Measurements from ENCODE around the gene TCERG1L.

TCERG1L gene

DNA sequence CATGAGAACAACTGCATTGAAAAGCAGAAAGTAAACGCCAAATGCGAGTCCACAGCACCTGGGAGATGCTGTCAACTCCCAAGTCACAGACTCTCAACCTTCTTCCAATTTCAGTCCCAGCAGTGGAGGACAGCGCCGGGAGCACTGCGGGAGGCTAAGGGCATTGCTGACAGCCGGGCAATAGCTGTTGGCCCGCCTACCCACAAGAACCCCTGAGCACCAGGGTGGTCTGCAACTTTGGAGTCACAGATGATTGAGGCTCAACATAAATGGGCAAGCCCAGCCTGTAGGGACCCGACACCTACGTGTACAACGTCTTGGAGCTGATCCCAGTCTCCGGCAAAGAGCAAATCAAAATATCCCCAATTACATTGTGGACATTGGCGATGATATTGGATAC lies 262.9 kb downstream of the TCERG1L start:
- DNase-seq (ENCODE audit: extremely low spot score) = no peak
- CTCF ChIA-PET = no interaction called here
- TF ChIP-seq, protein P1, sequence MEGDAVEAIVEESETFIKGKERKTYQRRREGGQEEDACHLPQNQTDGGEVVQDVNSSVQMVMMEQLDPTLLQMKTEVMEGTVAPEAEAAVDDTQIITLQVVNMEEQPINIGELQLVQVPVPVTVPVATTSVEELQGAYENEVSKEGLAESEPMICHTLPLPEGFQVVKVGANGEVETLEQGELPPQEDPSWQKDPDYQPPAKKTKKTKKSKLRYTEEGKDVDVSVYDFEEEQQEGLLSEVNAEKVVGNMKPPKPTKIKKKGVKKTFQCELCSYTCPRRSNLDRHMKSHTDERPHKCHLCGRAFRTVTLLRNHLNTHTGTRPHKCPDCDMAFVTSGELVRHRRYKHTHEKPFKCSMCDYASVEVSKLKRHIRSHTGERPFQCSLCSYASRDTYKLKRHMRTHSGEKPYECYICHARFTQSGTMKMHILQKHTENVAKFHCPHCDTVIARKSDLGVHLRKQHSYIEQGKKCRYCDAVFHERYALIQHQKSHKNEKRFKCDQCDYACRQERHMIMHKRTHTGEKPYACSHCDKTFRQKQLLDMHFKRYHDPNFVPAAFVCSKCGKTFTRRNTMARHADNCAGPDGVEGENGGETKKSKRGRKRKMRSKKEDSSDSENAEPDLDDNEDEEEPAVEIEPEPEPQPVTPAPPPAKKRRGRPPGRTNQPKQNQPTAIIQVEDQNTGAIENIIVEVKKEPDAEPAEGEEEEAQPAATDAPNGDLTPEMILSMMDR (IDR thresholded peaks at IDR 0.05; ENCODE audit: control extremely low read depth, extremely low read depth, low read depth, missing control alignments) = no peak
- POLR2A ChIA-PET = no interaction called here

DNA sequence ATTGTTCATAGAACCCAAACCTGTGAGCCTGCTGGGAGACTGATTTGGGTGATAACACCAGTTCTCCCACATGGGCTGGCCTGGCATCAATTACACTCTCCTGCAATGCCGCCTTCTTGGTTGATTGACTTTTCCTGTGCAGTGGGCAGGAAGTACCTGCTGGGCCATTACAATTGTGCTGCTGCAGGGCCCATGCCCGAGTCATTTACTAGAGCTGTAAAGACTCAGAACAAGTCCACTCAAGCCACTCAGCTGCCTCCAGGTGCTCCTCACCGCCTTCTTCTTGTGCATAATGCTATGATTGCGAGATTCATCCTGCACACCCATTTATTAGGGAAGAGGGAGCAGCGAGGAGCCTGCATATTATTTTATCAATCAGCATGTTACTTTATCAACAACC lies 264.0 kb downstream of the TCERG1L start:
- ChIA-PET CTCF (no interaction called here), POLR2A (no interaction called here)
- no peak for DNase-seq (ENCODE audit: extremely low spot score)
- TF ChIP-seq, protein P1 (IDR thresholded peaks at IDR 0.05; ENCODE audit: control extremely low read depth, extremely low read depth, low read depth, missing control alignments) = no peak

DNA sequence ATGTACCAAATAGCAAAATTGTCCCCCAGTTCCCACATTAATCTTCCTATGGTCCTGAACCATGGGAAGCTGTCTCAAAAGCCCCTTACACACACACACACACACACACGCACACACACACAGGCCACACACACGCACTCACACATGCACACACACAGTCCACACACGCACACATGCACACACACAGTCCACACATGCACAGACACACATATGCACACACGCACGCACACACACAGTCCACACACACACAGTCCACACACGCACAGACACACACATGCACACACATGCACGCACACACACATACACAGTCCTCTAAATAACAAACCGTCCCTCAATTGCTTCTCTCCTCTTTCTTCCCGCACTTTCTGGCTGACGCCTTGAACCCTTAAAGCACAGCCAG lies 265.3 kb downstream of the TCERG1L start:
- CTCF ChIA-PET = no interaction called here
- POLR2A ChIA-PET = no interaction called here
- no peak for DNase-seq (ENCODE audit: extremely low spot score)
- TF ChIP-seq, protein P1 (IDR thresholded peaks at IDR 0.05; ENCODE audit: control extremely low read depth, extremely low read depth, low read depth, missing control alignments) = no peak

DNA sequence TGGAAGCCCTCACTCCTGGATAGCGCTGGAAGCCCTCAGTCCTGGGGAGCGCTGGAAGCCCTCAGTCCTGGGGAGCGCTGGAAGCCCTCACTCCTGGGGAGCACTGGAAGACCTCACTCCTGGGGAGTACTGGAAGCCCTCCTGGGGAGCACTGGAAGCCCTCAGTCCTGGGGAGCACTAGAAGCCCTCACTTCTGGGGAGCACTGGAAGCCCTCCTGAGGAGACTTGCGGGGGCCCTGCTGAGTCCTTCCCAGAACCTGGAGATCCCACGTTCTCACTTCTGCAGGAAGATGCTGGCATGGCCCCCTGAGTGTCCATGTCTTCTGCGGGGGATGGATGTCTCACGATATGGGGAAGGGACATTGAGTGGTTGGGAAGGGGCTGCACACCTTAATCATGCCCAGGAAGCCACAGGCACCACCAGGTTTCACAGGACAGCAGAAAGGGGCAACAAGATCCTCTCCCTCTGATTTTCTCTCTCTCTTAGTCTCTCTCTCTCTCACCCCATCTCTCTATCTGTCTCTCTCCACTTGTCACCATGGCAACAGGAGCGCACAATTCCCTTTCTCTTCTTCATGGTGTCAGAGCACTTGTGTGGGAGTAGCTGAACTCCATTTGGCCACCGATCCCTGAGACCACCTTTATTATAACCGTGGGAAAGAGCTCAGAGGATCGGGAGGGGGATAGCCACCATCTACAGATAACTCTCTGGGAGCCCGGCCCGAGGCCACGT lies 267.0 kb downstream of the TCERG1L start:
- CTCF ChIA-PET = no interaction called here
- DNase-seq (ENCODE audit: extremely low spot score) = no peak
- POLR2A ChIA-PET = no interaction called here
- TF ChIP-seq, protein P1 (IDR thresholded peaks at IDR 0.05; ENCODE audit: control extremely low read depth, extremely low read depth, low read depth, missing control alignments) = no peak

DNA sequence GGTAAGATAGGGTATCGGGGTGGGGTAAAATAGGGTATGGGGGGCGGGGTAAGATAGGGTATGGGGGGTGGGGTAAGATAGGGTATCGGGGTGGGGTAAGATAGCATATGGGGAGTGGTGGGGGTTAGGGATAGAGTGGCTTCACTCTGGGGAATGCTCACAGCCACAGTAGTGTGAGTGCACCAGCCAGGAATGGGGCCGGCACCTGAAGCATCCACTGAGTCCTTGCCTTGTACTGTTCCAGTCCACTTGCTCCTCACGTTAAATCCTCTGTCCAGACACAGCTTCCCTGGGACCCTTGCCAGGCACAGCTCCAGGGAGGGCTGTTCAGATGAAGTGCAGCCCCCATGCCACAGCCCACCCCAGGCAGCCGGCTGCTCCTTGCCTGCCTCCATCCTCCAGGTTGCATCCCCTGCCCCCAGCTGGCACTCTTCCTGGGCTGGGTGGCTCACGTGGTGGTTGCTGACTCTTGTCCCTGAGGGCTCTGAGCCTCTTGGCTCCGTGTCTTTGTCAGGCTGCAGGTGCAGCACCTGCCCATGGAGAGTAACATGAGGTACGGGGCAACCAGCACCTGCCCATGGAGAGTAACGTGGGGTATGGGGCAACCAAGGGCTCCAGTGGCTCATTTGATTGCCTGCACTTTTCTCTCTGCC lies 268.4 kb downstream of the TCERG1L start:
- ChIA-PET CTCF (no interaction called here), POLR2A (no interaction called here)
- no peak for DNase-seq (ENCODE audit: extremely low spot score)
- TF ChIP-seq, protein P1 (IDR thresholded peaks at IDR 0.05; ENCODE audit: control extremely low read depth, extremely low read depth, low read depth, missing control alignments) = no peak
